IMR-90 (cell line): ENCODE data around the gene IGF1R. TPM values are rescaled to one million over a fixed set of nuclear protein-coding genes. Genes with fewer than 3 reads are reported as not detected.

Experiments
- ATAC-seq: fragments of 200-7000 bp; cut with Tn5 transposase; 2 replicates; pipeline ENCODE4 v1.9.1; 2020; ENCODE audit warnings: low read depth, mild to moderate bottlenecking, moderate library complexity
- BruUV-seq: library from RNA; stranded (reverse); fragments of 400-500 nt; replicated peaks from 2 replicates; lab custom pipeline; 2021; lab: Mats Ljungman, UMichigan
- CTCF ChIA-PET: fragments of 300-600 bp; formaldehyde crosslinking; extraction: SDS; loops from one replicate; lab custom pipeline; 2021; ENCODE audit warnings: antibody characterized with exemption; lab: Yijun Ruan, JAX
- POLR2A ChIA-PET: fragments of 300-600 bp; sonication (Branson Sonifier 250); formaldehyde crosslinking; loops from one replicate; lab custom pipeline; 2022; ENCODE audit warnings: antibody characterized with exemption; ENCODE audit not compliant: unreplicated experiment; lab: Charles Lee
- DNase-seq: peaks from one replicate; pipeline ENCODE4 v3.0.0; 2013
- H2AFZ ChIP-seq: replicated peaks from 2 replicates; pipeline ENCODE3; 2013; ENCODE audit warnings: low read length, mild to moderate bottlenecking; ENCODE audit not compliant: poor library complexity
- H2AK5ac ChIP-seq: 2 replicates; pipeline ENCODE4 v1.6.1; 2013; ENCODE audit warnings: low read depth, low read length, inconsistent platforms
- H2AK9ac ChIP-seq: replicated peaks from 2 replicates; pipeline ENCODE3; 2013; ENCODE audit warnings: mild to moderate bottlenecking, low read depth, low read length, moderate library complexity; ENCODE audit not compliant: poor library complexity
- H2BK120ac ChIP-seq: 2 replicates; pipeline ENCODE4 v1.6.1; 2013; ENCODE audit warnings: low read depth, low read length, inconsistent platforms
- H2BK15ac ChIP-seq: 3 replicates; pipeline ENCODE4 v1.6.1; 2013; ENCODE audit warnings: low read depth, low read length, inconsistent platforms
- H2BK20ac ChIP-seq: 2 replicates; pipeline ENCODE4 v1.6.1; 2013; ENCODE audit warnings: low read depth, mild to moderate bottlenecking, inconsistent platforms, low read length, moderate library complexity
- H2BK5ac ChIP-seq: 2 replicates; pipeline ENCODE4 v1.6.1; 2013; ENCODE audit warnings: mild to moderate bottlenecking, low read depth, low read length, inconsistent platforms; ENCODE audit not compliant: poor library complexity, severe bottlenecking
- H3K14ac ChIP-seq: replicated peaks from 2 replicates; pipeline ENCODE4 v1.6.1; 2013; ENCODE audit warnings: low read depth, low read length, inconsistent platforms
- H3K18ac ChIP-seq: 2 replicates; pipeline ENCODE4 v1.6.1; 2013; ENCODE audit warnings: low read depth, low read length, control low read depth
- H3K23ac ChIP-seq: 2 replicates; pipeline ENCODE4 v1.6.1; 2013; ENCODE audit warnings: low read depth, low read length, inconsistent platforms
- H3K27ac ChIP-seq: 2 replicates; pipeline ENCODE4 v1.5.1; 2013; ENCODE audit warnings: mild to moderate bottlenecking, control low read depth, low read length; ENCODE audit not compliant: insufficient read depth
- H3K27me3 ChIP-seq: 2 replicates; pipeline ENCODE4 v1.6.1; 2013; ENCODE audit warnings: low read length; ENCODE audit not compliant: control insufficient read depth, insufficient read depth
- H3K36me3 ChIP-seq: 2 replicates; pipeline ENCODE4 v1.6.1; 2013; ENCODE audit warnings: low read length, mixed read lengths; ENCODE audit not compliant: control insufficient read depth, insufficient read depth
- H3K4ac ChIP-seq: 2 replicates; pipeline ENCODE4 v1.6.1; 2013; ENCODE audit warnings: low read depth, low read length, inconsistent platforms
- H3K4me1 ChIP-seq: 2 replicates; pipeline ENCODE4 v1.6.1; 2013; ENCODE audit warnings: low read length, mixed read lengths; ENCODE audit not compliant: control insufficient read depth, insufficient read depth
- H3K4me2 ChIP-seq: 2 replicates; pipeline ENCODE4 v1.6.1; 2013; ENCODE audit warnings: low read depth, mild to moderate bottlenecking, control low read depth, low read length, moderate library complexity
- H3K4me3 ChIP-seq: 2 replicates; pipeline ENCODE4 v1.5.1; 2013; ENCODE audit warnings: low read depth, mild to moderate bottlenecking, control low read depth, low read length, moderate library complexity; ENCODE audit not compliant: insufficient read depth
- H3K56ac ChIP-seq: 2 replicates; pipeline ENCODE4 v1.6.1; 2013; ENCODE audit warnings: low read length, inconsistent platforms; ENCODE audit not compliant: insufficient read depth; ENCODE audit errors: extremely low read depth
- H3K79me1 ChIP-seq, 2 experiments: 2 replicates each; pipeline ENCODE4 v1.6.1; 2013; ENCODE audit warnings: low read length in 2 of 2, inconsistent platforms in 1 of 2, low read depth in 1 of 2
- H3K9ac ChIP-seq: 2 replicates; pipeline ENCODE4 v1.6.1; 2013; ENCODE audit warnings: low read depth, low read length, control low read depth
- H3K9me1 ChIP-seq: 2 replicates; pipeline ENCODE4 v1.6.1; 2013; ENCODE audit warnings: low read length, inconsistent platforms; ENCODE audit not compliant: insufficient read depth
- H3K9me3 ChIP-seq: 2 replicates; pipeline ENCODE4 v1.6.1; 2013; ENCODE audit warnings: low read length; ENCODE audit not compliant: control insufficient read depth, insufficient read depth
- H4K20me1 ChIP-seq: 2 replicates; pipeline ENCODE4 v1.6.1; 2013; ENCODE audit warnings: low read length, inconsistent platforms; ENCODE audit not compliant: insufficient read depth
- H4K5ac ChIP-seq: 2 replicates; pipeline ENCODE4 v1.6.1; 2013; ENCODE audit warnings: mild to moderate bottlenecking, low read depth, low read length, control low read depth
- H4K8ac ChIP-seq, 2 experiments: 2 replicates each; pipeline ENCODE4 v1.6.1; 2013; ENCODE audit warnings: low read depth in 2 of 2, low read length in 2 of 2, control low read depth in 1 of 2, inconsistent platforms in 1 of 2
- H4K91ac ChIP-seq: 2 replicates; pipeline ENCODE4 v1.6.1; 2013; ENCODE audit warnings: low read depth, low read length, inconsistent platforms; ENCODE audit not compliant: insufficient read depth
- BHLHE40 ChIP-seq: fragments of 150-350 bp; IDR thresholded peaks from 2 replicates; pipeline ENCODE4 v1.6.1; 2016; ENCODE audit warnings: mild to moderate bottlenecking, low read depth, low read length
- CEBPB ChIP-seq: IDR thresholded peaks from 2 replicates; pipeline ENCODE4 v1.6.1; 2012; ENCODE audit warnings: low read depth, low read length, improper control_type of control experiment
- CHD1 ChIP-seq: IDR thresholded peaks from 2 replicates; pipeline ENCODE4 v1.6.1; 2012; ENCODE audit warnings: low read depth, low read length, improper control_type of control experiment
- CTCF ChIP-seq: conservative IDR thresholded peaks from 2 replicates; pipeline ENCODE4 v1.5.1; 2012; ENCODE audit warnings: mild to moderate bottlenecking, low read depth, low read length, improper control_type of control experiment
- ELK1 ChIP-seq: fragments of 150-350 bp; IDR thresholded peaks from 2 replicates; pipeline ENCODE4 v1.6.1; 2016; ENCODE audit warnings: low read depth, mild to moderate bottlenecking, low read length, moderate library complexity, borderline replicate concordance
- FOS ChIP-seq: fragments of 150-350 bp; IDR thresholded peaks from 2 replicates; pipeline ENCODE4 v1.6.1; 2016; ENCODE audit warnings: low read depth, low read length
- MAFK ChIP-seq: IDR thresholded peaks from 2 replicates; pipeline ENCODE4 v1.6.1; 2012; ENCODE audit warnings: low read depth, low read length, improper control_type of control experiment
- MAZ ChIP-seq: IDR thresholded peaks from 2 replicates; pipeline ENCODE4 v1.6.1; 2012; ENCODE audit warnings: low read depth, mild to moderate bottlenecking, low read length, improper control_type of control experiment, moderate library complexity, borderline replicate concordance
- MXI1 ChIP-seq: IDR thresholded peaks from 2 replicates; pipeline ENCODE4 v1.6.1; 2012; ENCODE audit warnings: low read depth, mild to moderate bottlenecking, low read length, moderate library complexity, borderline replicate concordance
- NFE2L2 ChIP-seq: fragments of 150-350 bp; IDR thresholded peaks from 2 replicates; pipeline ENCODE4 v1.6.1; 2016; ENCODE audit warnings: low read depth, mild to moderate bottlenecking, low read length
- POLR2A ChIP-seq: IDR thresholded peaks from 2 replicates; pipeline ENCODE4 v1.6.1; 2012; ENCODE audit warnings: mild to moderate bottlenecking, low read depth, low read length
- RAD21 ChIP-seq: IDR thresholded peaks from 2 replicates; pipeline ENCODE4 v1.6.1; 2012; ENCODE audit warnings: low read length, improper control_type of control experiment
- RCOR1 ChIP-seq: IDR thresholded peaks from 2 replicates; pipeline ENCODE4 v1.6.1; 2012; ENCODE audit warnings: mild to moderate bottlenecking, low read length, improper control_type of control experiment; ENCODE audit not compliant: insufficient replicate concordance
- RFX5 ChIP-seq: IDR thresholded peaks from 2 replicates; pipeline ENCODE4 v1.8.0; 2012; ENCODE audit warnings: low read depth, mild to moderate bottlenecking, low read length, moderate library complexity
- SMC3 ChIP-seq: fragments of 150-350 bp; IDR thresholded peaks from 2 replicates; pipeline ENCODE4 v1.6.1; 2016; ENCODE audit warnings: low read depth, mild to moderate bottlenecking, antibody characterized with exemption, low read length, moderate library complexity
- USF2 ChIP-seq: fragments of 150-350 bp; IDR thresholded peaks from 2 replicates; pipeline ENCODE4 v1.6.1; 2017; ENCODE audit warnings: mild to moderate bottlenecking, antibody characterized with exemption, low read length, low read depth
- WGBS, 2 experiments: methylation state at CpG; one replicate each; pipeline versions ENCODE4 v1.1.5 to v1.1.7; 2013; ENCODE audit warnings: missing lambda C conversion rate in 2 of 2; ENCODE audit not compliant: insufficient read length in 1 of 2; ENCODE audit errors: extremely low coverage in 2 of 2; 5-methylcytosine and 5-hydroxymethylcytosine counted together
- dilution Hi-C: fragments of 300-500 bp; cut with HindIII; formaldehyde crosslinking; loops from one replicate; pipeline ENCODE4 v1.14.3; 2018; ENCODE audit warnings: low sequenced_read_pairs; ENCODE audit not compliant: unreplicated experiment
- in situ Hi-C: fragments of 300-500 bp; cut with MboI; formaldehyde crosslinking; loops from 3 replicates; pipeline ENCODE4 v1.14.3; 2019; ENCODE audit warnings: low sequenced_read_pairs, inconsistent platforms, mixed read lengths
- intact Hi-C: fragments of 100-400 bp; cut with micrococcal nuclease; formaldehyde crosslinking; loops from 2 replicates; pipeline ENCODE4 v1.10.0; 2022
- polyA plus RNA-seq, 3 experiments: library from polyadenylated mRNA; depleted of rRNA; stranded (reverse); fragments of >200 nt; gene quantifications; 2 replicates each; pipeline ENCODE4 v1.2.3, GENCODE V29; 2012; ENCODE audit warnings: low replicate concordance in 1 of 3
- total RNA-seq: library from RNA; depleted of rRNA; stranded (reverse); fragments of >200 nt; gene quantifications from 2 replicates; pipeline ENCODE4 v1.2.3, GENCODE V29; 2012

Gene IGF1R
- total and polyA plus RNA-seq, 2 of the 4 experiments (the other 2 are of a cell fraction) = 24.0 to 24.9 TPM

GRCh38 chr15:98703126-98703685, 54.9 kb downstream of the IGF1R start:
- intact Hi-C loops = no loop called here
- ChIA-PET POLR2A (no interaction called here), CTCF (no interaction called here)
- Histone ChIP-seq H3K14ac (no peak overlapping the region), H3K4me1 (peaks cover 31% of the 10 kb centered on the region), H3K9me3 (no peaks in the 10 kb centered on the region), H3K79me1 (peaks cover 48 to 90% of the 10 kb centered on the region in 2 experiments), H3K4ac (no peak overlapping the region), H3K4me3 (no peak overlapping the region), H3K56ac (no peak overlapping the region), H3K23ac (no peak overlapping the region), H2BK5ac (no peak overlapping the region), H3K27me3 (no peaks in the 10 kb centered on the region), H2AFZ (no peak overlapping the region), H4K8ac (no peak overlapping the region), H3K27ac (no peak overlapping the region), H3K18ac (no peak overlapping the region), H2BK15ac (no peak overlapping the region), H3K4me2 (no peak overlapping the region), H2AK9ac (no peak overlapping the region), H4K91ac (no peak overlapping the region), H3K9ac (no peak overlapping the region), H2BK120ac (no peak overlapping the region), H4K20me1 (peaks cover 96% of the 10 kb centered on the region), H2BK20ac (no peak overlapping the region), H3K9me1 (peaks cover 55% of the 10 kb centered on the region), H2AK5ac (no peak overlapping the region), H3K36me3 (peaks cover 8% of the 10 kb centered on the region), H4K5ac (no peak overlapping the region)
- in situ Hi-C loops = no loop called here
- BruUV-seq = no TSS peak
- no peak for DNase-seq
- WGBS, 2 experiments = no CpG with 5 or more reads among the region's 6 CpGs
- TF ChIP-seq MXI1 (no peak), POLR2A (no peak), SMC3 (no peak), RCOR1 (no peak), MAFK (no peak), ELK1 (no peak), NFE2L2 (no peak), RFX5 (no peak), CTCF (no peak), FOS (no peak), USF2 (no peak), BHLHE40 (no peak), CEBPB (no peak), CHD1 (no peak), RAD21 (no peak), MAZ (no peak)
- dilution Hi-C loops = no loop called here
- ATAC-seq = no peak
